Measurements from ENCODE around the gene CA5B. TPM values are rescaled to one million over a fixed set of nuclear protein-coding genes. Genes with fewer than 3 reads are reported as not detected.

CA5B gene
- total RNA-seq, 1 donor from 2014 or later, result 5.6 TPM

- H3K9ac ChIP-seq, result peak within 1 kb of the TSS; percentile 60
- Mint-ChIP-seq H3K36me3 (no peaks in the 10 kb centered on the region), H3K27me3 (ENCODE audit: insufficient read depth, low read depth) (no peaks in the 10 kb centered on the region), H3K27ac (no peak within 1 kb of the TSS), H3K9me3 (no peaks in the 10 kb centered on the region), H3K4me3 (no peak within 1 kb of the TSS), H3K4me1 (no peaks in the 10 kb centered on the region)
- peak; percentile 91 for DNase-seq (ENCODE audit: low spot score)
- TF ChIP-seq, protein P1, sequence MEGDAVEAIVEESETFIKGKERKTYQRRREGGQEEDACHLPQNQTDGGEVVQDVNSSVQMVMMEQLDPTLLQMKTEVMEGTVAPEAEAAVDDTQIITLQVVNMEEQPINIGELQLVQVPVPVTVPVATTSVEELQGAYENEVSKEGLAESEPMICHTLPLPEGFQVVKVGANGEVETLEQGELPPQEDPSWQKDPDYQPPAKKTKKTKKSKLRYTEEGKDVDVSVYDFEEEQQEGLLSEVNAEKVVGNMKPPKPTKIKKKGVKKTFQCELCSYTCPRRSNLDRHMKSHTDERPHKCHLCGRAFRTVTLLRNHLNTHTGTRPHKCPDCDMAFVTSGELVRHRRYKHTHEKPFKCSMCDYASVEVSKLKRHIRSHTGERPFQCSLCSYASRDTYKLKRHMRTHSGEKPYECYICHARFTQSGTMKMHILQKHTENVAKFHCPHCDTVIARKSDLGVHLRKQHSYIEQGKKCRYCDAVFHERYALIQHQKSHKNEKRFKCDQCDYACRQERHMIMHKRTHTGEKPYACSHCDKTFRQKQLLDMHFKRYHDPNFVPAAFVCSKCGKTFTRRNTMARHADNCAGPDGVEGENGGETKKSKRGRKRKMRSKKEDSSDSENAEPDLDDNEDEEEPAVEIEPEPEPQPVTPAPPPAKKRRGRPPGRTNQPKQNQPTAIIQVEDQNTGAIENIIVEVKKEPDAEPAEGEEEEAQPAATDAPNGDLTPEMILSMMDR (IDR thresholded peaks at IDR 0.05), result no peak
- TF ChIP-seq EZH2phosphoT487 (IDR thresholded peaks at IDR 0.05), result no peak
- no peak for TF ChIP-seq EZH2 (IDR thresholded peaks at IDR 0.05)
- H3K27me3 ChIP-seq, result no peaks in the 10 kb centered on the region
- H3K79me2 ChIP-seq (ENCODE audit: low read depth), result peaks cover 22% of the 10 kb centered on the region
- no peaks in the 10 kb centered on the region for H3K9me3 ChIP-seq (ENCODE audit: low read depth)
- peak within 1 kb of the TSS; percentile 82 for H3K4me2 ChIP-seq
- H4K20me1 ChIP-seq (ENCODE audit: low read depth), result no peaks in the 10 kb centered on the region
- H2AFZ ChIP-seq (replicated peaks), result peak within 1 kb of the TSS; percentile 95
- no peaks in the 10 kb centered on the region for H3K36me3 ChIP-seq
- H3K4me3 ChIP-seq, result peak within 1 kb of the TSS; percentile 74
- H3K4me1 ChIP-seq, result no peaks in the 10 kb centered on the region
- peak within 1 kb of the TSS; percentile 34 for H3K27ac ChIP-seq
- peaks cover 7% of the 10 kb centered on the region for H3F3A ChIP-seq (ENCODE audit: low read depth)
Measured at GRCh38 chrX:15789979-15790768, 52.1 kb downstream of the CA5B start, which contains the start of gene ZRSR2. Gene ZRSR2 (plus strand): TSS chrX:15790484. CDS start chrX:15790496, 12 bp downstream.

DNA sequence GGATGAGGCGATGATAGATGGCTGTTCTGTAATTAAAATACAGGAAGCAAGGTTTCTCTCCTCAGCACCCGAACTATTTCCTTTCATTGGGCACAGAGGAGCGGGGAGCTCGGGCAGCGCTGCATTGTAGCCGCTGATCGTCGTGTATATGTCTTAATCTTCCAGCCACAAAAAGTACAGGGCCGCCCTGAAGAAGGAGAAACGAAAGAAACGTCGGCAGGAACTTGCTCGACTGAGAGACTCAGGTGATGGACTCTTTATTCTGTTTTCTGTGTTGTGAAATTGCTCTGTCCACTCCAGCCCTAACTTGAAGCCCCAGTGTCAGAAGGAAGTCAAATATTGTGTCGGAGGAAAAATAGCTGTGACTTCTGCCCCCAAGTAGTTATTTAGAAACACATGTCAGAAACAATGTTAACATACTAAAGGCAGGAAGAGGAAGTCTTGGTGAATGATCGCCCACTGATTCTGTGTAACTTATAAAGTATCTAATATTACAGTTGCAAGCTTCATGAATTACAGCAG is 52.8 kb downstream of the CA5B start:
- H3K4me3 Mint-ChIP-seq, result no peak overlapping the region
- H3K36me3 Mint-ChIP-seq, result peaks cover under 1% of the 10 kb centered on the region
- peaks cover 28% of the 10 kb centered on the region for H3K79me2 ChIP-seq (ENCODE audit: low read depth)
- H3K27ac Mint-ChIP-seq, result no peak overlapping the region
- H3F3A ChIP-seq (ENCODE audit: low read depth), result peaks cover 7% of the 10 kb centered on the region
- H3K4me1 Mint-ChIP-seq, result no peaks in the 10 kb centered on the region
- H2AFZ ChIP-seq (replicated peaks), result peak overlapping the region; percentile 95
- H3K4me1 ChIP-seq, result no peaks in the 10 kb centered on the region
- H4K20me1 ChIP-seq (ENCODE audit: low read depth), result no peaks in the 10 kb centered on the region
- TF ChIP-seq, protein P1 (IDR thresholded peaks at IDR 0.05), result no peak
- no peak for TF ChIP-seq EZH2 (IDR thresholded peaks at IDR 0.05)
- TF ChIP-seq EZH2phosphoT487 (IDR thresholded peaks at IDR 0.05), result no peak
- H3K27me3 ChIP-seq, result no peaks in the 10 kb centered on the region
- peak overlapping the region; percentile 60 for H3K9ac ChIP-seq
- peak overlapping the region; percentile 74 for H3K4me3 ChIP-seq
- H3K27ac ChIP-seq, result peak overlapping the region; percentile 34
- no peaks in the 10 kb centered on the region for H3K36me3 ChIP-seq
- peak overlapping the region; percentile 82 for H3K4me2 ChIP-seq
- no peaks in the 10 kb centered on the region for H3K9me3 Mint-ChIP-seq
- DNase-seq (ENCODE audit: low spot score), result no peak
- H3K27me3 Mint-ChIP-seq (ENCODE audit: insufficient read depth, low read depth), result no peaks in the 10 kb centered on the region
- H3K9me3 ChIP-seq (ENCODE audit: low read depth), result no peaks in the 10 kb centered on the region

DNA sequence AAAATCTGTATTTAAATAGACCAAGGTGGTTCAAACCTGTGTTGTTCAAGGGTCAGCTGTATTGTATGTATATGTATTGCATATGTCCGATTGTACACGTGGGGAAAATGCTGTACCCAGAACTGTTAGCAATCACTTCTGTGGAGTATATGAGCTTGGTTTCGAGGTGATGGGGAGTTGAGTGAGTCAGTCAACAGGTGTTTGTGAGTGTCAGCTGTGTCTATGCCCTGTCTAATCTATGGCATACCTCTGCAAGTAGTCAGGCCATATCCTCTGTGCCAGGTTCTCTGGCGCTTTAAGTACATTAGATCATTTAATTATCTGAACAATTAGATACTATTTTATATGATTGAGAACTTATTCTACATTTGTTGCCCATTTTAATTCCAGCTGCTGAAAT is 59.6 kb downstream of the CA5B start:
- Histone ChIP-seq H3K4me2 (no peak overlapping the region), H3K79me2 (ENCODE audit: low read depth) (peaks cover 33% of the 10 kb centered on the region), H3F3A (ENCODE audit: low read depth) (no peaks in the 10 kb centered on the region), H3K27ac (no peak overlapping the region), H4K20me1 (ENCODE audit: low read depth) (no peaks in the 10 kb centered on the region), H3K27me3 (no peaks in the 10 kb centered on the region), H3K9me3 (ENCODE audit: low read depth) (no peaks in the 10 kb centered on the region), H3K4me3 (no peak overlapping the region), H3K4me1 (no peaks in the 10 kb centered on the region), H3K36me3 (no peaks in the 10 kb centered on the region), H2AFZ (replicated peaks) (no peak overlapping the region), H3K9ac (no peak overlapping the region)
- no peak for DNase-seq (ENCODE audit: low spot score)
- Mint-ChIP-seq H3K4me1 (no peaks in the 10 kb centered on the region), H3K27me3 (ENCODE audit: insufficient read depth, low read depth) (peaks cover 3% of the 10 kb centered on the region), H3K36me3 (peaks cover 15% of the 10 kb centered on the region), H3K9me3 (no peaks in the 10 kb centered on the region), H3K4me3 (no peak overlapping the region), H3K27ac (no peak overlapping the region)
- TF ChIP-seq EZH2phosphoT487 (IDR thresholded peaks at IDR 0.05) (no peak), EZH2 (IDR thresholded peaks at IDR 0.05) (no peak)
- TF ChIP-seq, protein P1 (IDR thresholded peaks at IDR 0.05), result no peak
